Left hindlimb (tissue), 1 donor: ENCODE measurements around the gene EHMT1.

ENCODE experiments used
- DNase-seq: peaks from one replicate; pipeline ENCODE4 v3.0.0-alpha.2; 2018

EHMT1 gene

GRCh38 chr9:137832830-137833590 lies 214.2 kb downstream of the EHMT1 start:
- DNase-seq, result no peak

- no peak for DNase-seq
Measured at GRCh38 chr9:137833721-137834613, 215.2 kb downstream of the EHMT1 start.

- no peak for DNase-seq
Measured at GRCh38 chr9:137834846-137835546, 216.2 kb downstream of the EHMT1 start.

GRCh38 chr9:137836151-137836830 lies 217.5 kb downstream of the EHMT1 start:
- DNase-seq, result no peak

GRCh38 chr9:137836831-137837241 lies 218.0 kb downstream of the EHMT1 start:
- no peak for DNase-seq

GRCh38 chr9:137837345-137838278 lies 218.8 kb downstream of the EHMT1 start:
- DNase-seq, result no peak

- DNase-seq, result no peak
Measured at GRCh38 chr9:137838576-137838975, 219.8 kb downstream of the EHMT1 start.

GRCh38 chr9:137843355-137843754 lies 224.6 kb downstream of the EHMT1 start:
- DNase-seq, result no peak

GRCh38 chr9:137851516-137852267 lies 232.9 kb downstream of the EHMT1 start:
- no peak for DNase-seq

- no peak for DNase-seq
Measured at GRCh38 chr9:137853392-137853995, 234.7 kb downstream of the EHMT1 start.

GRCh38 chr9:137860361-137860760 lies 241.6 kb downstream of the EHMT1 start:
- DNase-seq, result no peak

GRCh38 chr9:137865581-137866145 lies 246.9 kb downstream of the EHMT1 start:
- DNase-seq, result no peak

GRCh38 chr9:137866226-137867141 lies 247.7 kb downstream of the EHMT1 start:
- DNase-seq, result no peak

- no peak for DNase-seq
Measured at GRCh38 chr9:137870432-137870831, 251.6 kb downstream of the EHMT1 start.

GRCh38 chr9:137872296-137872695 lies 253.5 kb downstream of the EHMT1 start:
- DNase-seq, result no peak

- DNase-seq, result no peak
Measured at GRCh38 chr9:137873408-137873807, 254.6 kb downstream of the EHMT1 start.

- no peak for DNase-seq
Measured at GRCh38 chr9:137873858-137874362, 255.1 kb downstream of the EHMT1 start.

GRCh38 chr9:137875354-137875753 lies 256.5 kb downstream of the EHMT1 start:
- DNase-seq, result no peak

GRCh38 chr9:137875846-137876245 lies 257.0 kb downstream of the EHMT1 start:
- no peak for DNase-seq
